Measurements from ENCODE around the gene TMEM240. TPM values are rescaled to one million over a fixed set of nuclear protein-coding genes. Genes with fewer than 3 reads are reported as not detected.

The TMEM240 gene
- total and polyA plus RNA-seq, 9 of the 15 experiments (the other 6 are each of a cell fraction or from before 2014, with no cell fraction given), result 0.24 to 2.0 (median 0.69) TPM; not detected in 5

GRCh38 chr1:1510912-1511532 lies 29.4 kb downstream of the TMEM240 start (continued):
- TF ChIP-seq ATF3 (IDR thresholded peaks at IDR 0.05), result 0 out of 2 replicates have a peak, but pooled peaks have one; percentile 11
- TF ChIP-seq ATF3 (CRISPR knock-in tag; conservative IDR thresholded peaks at IDR 0.05), result no peak
- TF ChIP-seq, protein P1, sequence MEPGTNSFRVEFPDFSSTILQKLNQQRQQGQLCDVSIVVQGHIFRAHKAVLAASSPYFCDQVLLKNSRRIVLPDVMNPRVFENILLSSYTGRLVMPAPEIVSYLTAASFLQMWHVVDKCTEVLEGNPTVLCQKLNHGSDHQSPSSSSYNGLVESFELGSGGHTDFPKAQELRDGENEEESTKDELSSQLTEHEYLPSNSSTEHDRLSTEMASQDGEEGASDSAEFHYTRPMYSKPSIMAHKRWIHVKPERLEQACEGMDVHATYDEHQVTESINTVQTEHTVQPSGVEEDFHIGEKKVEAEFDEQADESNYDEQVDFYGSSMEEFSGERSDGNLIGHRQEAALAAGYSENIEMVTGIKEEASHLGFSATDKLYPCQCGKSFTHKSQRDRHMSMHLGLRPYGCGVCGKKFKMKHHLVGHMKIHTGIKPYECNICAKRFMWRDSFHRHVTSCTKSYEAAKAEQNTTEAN (CRISPR knock-in tag; IDR thresholded peaks at IDR 0.05), result no peak; the same call in 1 of the 2 replicates
- peak; percentile 90 for TF ChIP-seq E2F3 (CRISPR knock-in tag; IDR thresholded peaks at IDR 0.05)
- peak; percentile 88 for TF ChIP-seq E2F8 (IDR thresholded peaks at IDR 0.05; ENCODE audit: low read depth, partially characterized antibody)
- peak; percentile 53; the same call in 1 of the 2 replicates for TF ChIP-seq POLR2AphosphoS5 (IDR thresholded peaks at IDR 0.05; ENCODE audit: control insufficient read depth, insufficient read depth, low read depth, low read length)
- TF ChIP-seq GABPB2 (CRISPR knock-in tag; conservative IDR thresholded peaks at IDR 0.05), result no peak
- no peak for TF ChIP-seq SP1 (CRISPR knock-in tag; IDR thresholded peaks at IDR 0.05)
- TF ChIP-seq ARNT (IDR thresholded peaks at IDR 0.05), result 0 out of 4 replicates have a peak, but pooled peaks of 1 of the 2 experiments have one; percentile 60
- TF ChIP-seq, protein P2, sequence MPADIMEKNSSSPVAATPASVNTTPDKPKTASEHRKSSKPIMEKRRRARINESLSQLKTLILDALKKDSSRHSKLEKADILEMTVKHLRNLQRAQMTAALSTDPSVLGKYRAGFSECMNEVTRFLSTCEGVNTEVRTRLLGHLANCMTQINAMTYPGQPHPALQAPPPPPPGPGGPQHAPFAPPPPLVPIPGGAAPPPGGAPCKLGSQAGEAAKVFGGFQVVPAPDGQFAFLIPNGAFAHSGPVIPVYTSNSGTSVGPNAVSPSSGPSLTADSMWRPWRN (IDR thresholded peaks at IDR 0.05; ENCODE audit: low read depth), result no peak
- TF ChIP-seq, protein P3, sequence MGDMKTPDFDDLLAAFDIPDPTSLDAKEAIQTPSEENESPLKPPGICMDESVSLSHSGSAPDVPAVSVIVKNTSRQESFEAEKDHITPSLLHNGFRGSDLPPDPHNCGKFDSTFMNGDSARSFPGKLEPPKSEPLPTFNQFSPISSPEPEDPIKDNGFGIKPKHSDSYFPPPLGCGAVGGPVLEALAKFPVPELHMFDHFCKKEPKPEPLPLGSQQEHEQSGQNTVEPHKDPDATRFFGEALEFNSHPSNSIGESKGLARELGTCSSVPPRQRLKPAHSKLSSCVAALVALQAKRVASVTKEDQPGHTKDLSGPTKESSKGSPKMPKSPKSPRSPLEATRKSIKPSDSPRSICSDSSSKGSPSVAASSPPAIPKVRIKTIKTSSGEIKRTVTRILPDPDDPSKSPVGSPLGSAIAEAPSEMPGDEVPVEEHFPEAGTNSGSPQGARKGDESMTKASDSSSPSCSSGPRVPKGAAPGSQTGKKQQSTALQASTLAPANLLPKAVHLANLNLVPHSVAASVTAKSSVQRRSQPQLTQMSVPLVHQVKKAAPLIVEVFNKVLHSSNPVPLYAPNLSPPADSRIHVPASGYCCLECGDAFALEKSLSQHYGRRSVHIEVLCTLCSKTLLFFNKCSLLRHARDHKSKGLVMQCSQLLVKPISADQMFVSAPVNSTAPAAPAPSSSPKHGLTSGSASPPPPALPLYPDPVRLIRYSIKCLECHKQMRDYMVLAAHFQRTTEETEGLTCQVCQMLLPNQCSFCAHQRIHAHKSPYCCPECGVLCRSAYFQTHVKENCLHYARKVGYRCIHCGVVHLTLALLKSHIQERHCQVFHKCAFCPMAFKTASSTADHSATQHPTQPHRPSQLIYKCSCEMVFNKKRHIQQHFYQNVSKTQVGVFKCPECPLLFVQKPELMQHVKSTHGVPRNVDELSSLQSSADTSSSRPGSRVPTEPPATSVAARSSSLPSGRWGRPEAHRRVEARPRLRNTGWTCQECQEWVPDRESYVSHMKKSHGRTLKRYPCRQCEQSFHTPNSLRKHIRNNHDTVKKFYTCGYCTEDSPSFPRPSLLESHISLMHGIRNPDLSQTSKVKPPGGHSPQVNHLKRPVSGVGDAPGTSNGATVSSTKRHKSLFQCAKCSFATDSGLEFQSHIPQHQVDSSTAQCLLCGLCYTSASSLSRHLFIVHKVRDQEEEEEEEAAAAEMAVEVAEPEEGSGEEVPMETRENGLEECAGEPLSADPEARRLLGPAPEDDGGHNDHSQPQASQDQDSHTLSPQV (IDR thresholded peaks at IDR 0.05), result peak; percentile 67; the same call in 1 of the 2 replicates
- TF ChIP-seq ZNF24 (IDR thresholded peaks at IDR 0.05), result no peak
